ENCODE measurements around the gene KRTAP4-16.

The KRTAP4-16 gene

DNA sequence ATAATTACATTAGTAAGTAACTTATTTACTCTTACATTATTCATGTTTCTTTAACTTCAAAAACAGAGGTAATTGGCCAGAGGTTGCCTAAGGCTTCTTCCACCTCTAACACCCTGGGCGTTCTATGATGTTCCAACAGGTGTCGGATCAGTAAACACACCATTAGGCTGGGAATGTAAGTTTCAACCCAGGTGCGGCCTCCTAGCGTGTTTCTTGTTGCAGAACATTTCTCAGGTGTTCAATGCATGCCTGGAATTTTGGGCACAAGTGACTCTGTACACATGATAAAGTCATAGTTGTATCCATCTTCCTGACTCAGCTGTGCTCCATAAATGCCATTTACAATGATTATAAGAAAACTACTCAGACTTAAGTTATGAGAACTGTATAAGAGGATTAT is 48.0 kb downstream of the KRTAP4-16 start:
- TF ChIP-seq, protein P1, sequence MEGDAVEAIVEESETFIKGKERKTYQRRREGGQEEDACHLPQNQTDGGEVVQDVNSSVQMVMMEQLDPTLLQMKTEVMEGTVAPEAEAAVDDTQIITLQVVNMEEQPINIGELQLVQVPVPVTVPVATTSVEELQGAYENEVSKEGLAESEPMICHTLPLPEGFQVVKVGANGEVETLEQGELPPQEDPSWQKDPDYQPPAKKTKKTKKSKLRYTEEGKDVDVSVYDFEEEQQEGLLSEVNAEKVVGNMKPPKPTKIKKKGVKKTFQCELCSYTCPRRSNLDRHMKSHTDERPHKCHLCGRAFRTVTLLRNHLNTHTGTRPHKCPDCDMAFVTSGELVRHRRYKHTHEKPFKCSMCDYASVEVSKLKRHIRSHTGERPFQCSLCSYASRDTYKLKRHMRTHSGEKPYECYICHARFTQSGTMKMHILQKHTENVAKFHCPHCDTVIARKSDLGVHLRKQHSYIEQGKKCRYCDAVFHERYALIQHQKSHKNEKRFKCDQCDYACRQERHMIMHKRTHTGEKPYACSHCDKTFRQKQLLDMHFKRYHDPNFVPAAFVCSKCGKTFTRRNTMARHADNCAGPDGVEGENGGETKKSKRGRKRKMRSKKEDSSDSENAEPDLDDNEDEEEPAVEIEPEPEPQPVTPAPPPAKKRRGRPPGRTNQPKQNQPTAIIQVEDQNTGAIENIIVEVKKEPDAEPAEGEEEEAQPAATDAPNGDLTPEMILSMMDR (IDR thresholded peaks at IDR 0.05; ENCODE audit: extremely low read depth, insufficient read depth, missing control alignments) = no peak
- DNase-seq (ENCODE audit: low spot score) = no peak
- in situ Hi-C loops (cut with MboI; ENCODE audit: low pct_unique_long_range_greater_than_20kb, low sequenced_read_pairs, unreplicated experiment) = no loop called here

DNA sequence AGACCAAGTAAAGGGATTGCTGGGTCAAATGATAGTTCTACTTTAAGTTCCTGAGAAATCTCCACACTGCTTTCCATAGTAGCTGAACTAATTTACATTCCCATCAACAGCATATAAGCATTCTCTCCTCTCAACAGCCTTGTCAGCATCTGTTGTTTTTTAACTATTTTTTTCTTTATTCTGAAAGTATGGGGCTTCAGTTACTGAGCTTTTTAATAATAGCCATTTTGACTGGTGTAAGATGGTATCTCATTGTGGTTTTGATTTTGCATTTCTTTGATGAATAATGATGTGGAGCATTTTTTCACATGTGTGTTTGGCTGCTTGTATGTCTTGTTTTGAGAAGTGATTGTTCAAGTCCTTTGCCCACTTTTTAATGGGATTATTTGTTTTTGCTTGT is 49.4 kb downstream of the KRTAP4-16 start:
- TF ChIP-seq, protein P1 (IDR thresholded peaks at IDR 0.05; ENCODE audit: extremely low read depth, insufficient read depth, missing control alignments) = no peak
- in situ Hi-C loops (cut with MboI; ENCODE audit: low pct_unique_long_range_greater_than_20kb, low sequenced_read_pairs, unreplicated experiment) = no loop called here
- no peak for DNase-seq (ENCODE audit: low spot score)

Data from GM13977 (cell line).